ENCODE measurements around the gene NTN4.
"Not testable (repeated sequence)": the region's sequence is repeated elsewhere in the genome, so short reads cannot be mapped to it uniquely, and the experiment has no call there.

The NTN4 gene

GRCh38 chr12:95624589-95624988, 166.0 kb downstream of the NTN4 start:
- peaks cover 5 to 38% of the 10 kb centered on the region in 2 donors for H3K27me3 Mint-ChIP-seq
- peaks cover 0 to 2% of the 10 kb centered on the region in 2 donors for H3K4me1 Mint-ChIP-seq (ENCODE audit: low read depth in 2 of 2)
- peaks cover 3% of the 10 kb centered on the region for H3K36me3 Mint-ChIP-seq (ENCODE audit: insufficient read depth)
- DNase-seq = no peak
- no peak overlapping the region for H3K27ac Mint-ChIP-seq
- H3K4me3 Mint-ChIP-seq = no peak overlapping the region
- H3K9me3 Mint-ChIP-seq = no peaks in the 10 kb centered on the region
- no peak for ATAC-seq (replicated peaks)

DNA sequence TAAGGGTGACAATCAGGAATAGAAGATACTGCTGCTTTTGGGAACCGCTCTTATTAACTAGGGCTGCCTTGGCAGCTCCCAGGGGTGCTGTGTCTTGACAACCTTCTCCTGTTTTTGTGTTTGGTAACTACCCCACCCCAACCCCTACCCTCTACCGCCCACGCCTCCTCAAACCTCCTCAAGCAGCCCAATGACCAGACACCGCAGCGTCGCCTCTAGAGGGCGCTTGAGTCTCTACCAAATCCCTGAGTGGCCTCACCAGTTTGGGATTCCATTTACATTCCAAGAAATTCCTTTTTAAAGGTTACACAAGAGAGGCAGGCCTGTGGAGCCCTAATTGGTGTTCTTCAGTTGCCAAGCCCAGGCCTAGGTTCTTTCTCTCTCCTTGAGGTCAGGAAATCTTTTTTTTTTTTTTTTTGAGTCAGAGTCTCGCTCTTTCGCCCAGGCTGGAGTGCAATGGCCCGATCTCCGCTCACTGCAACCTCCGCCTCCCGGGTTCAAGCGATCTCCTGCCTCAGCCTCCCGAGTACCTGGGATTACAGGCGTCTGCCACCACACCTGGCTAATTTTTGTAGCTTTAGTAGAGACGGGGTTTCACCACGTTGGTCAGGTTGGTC, 166.9 kb downstream of the NTN4 start:
- DNase-seq = peak in 2 of 3 experiments; percentile 14 to 21

GRCh38 chr12:95622879-95623278, 167.7 kb downstream of the NTN4 start:
- Mint-ChIP-seq H3K9me3 (no peaks in the 10 kb centered on the region), H3K36me3 (ENCODE audit: insufficient read depth) (peaks cover 3% of the 10 kb centered on the region), H3K4me3 (no peak overlapping the region), H3K27me3 (peaks cover 5 to 38% of the 10 kb centered on the region in 2 donors), H3K27ac (no peak overlapping the region), H3K4me1 (ENCODE audit: low read depth in 2 of 2) (peaks cover 0 to 2% of the 10 kb centered on the region in 2 donors)
- DNase-seq (no peak), ATAC-seq (replicated peaks) (no peak)

More for the DNA sequence above, 166.9 kb downstream of the NTN4 start:
- Mint-ChIP-seq H3K4me3 (no peak overlapping the region), H3K4me1 (ENCODE audit: low read depth in 2 of 2) (peaks cover 0 to 2% of the 10 kb centered on the region in 2 donors), H3K9me3 (no peaks in the 10 kb centered on the region), H3K27ac (no peak overlapping the region), H3K27me3 (peaks cover 5 to 38% of the 10 kb centered on the region in 2 donors), H3K36me3 (ENCODE audit: insufficient read depth) (peaks cover 3% of the 10 kb centered on the region)
- peak; percentile 45 for ATAC-seq (replicated peaks)

- no peak overlapping the region for H3K4me3 Mint-ChIP-seq
- peaks cover 3% of the 10 kb centered on the region for H3K36me3 Mint-ChIP-seq (ENCODE audit: insufficient read depth)
- DNase-seq (no peak), ATAC-seq (replicated peaks) (no peak)
- peaks cover 5 to 38% of the 10 kb centered on the region in 2 donors for H3K27me3 Mint-ChIP-seq
- no peaks in the 10 kb centered on the region for H3K9me3 Mint-ChIP-seq
- peaks cover 0 to 2% of the 10 kb centered on the region in 2 donors for H3K4me1 Mint-ChIP-seq (ENCODE audit: low read depth in 2 of 2)
- H3K27ac Mint-ChIP-seq = no peak overlapping the region
Measured at GRCh38 chr12:95621725-95622124, 168.8 kb downstream of the NTN4 start.

GRCh38 chr12:95620171-95620570, 170.4 kb downstream of the NTN4 start:
- no peak overlapping the region for H3K4me3 Mint-ChIP-seq
- H3K4me1 Mint-ChIP-seq (ENCODE audit: low read depth in 2 of 2) = peaks cover 0 to 2% of the 10 kb centered on the region in 2 donors
- peaks cover 3% of the 10 kb centered on the region for H3K36me3 Mint-ChIP-seq (ENCODE audit: insufficient read depth)
- no peaks in the 10 kb centered on the region for H3K9me3 Mint-ChIP-seq
- ATAC-seq (replicated peaks) (no peak), DNase-seq (no peak)
- H3K27ac Mint-ChIP-seq = no peak overlapping the region
- peaks cover 5 to 38% of the 10 kb centered on the region in 2 donors for H3K27me3 Mint-ChIP-seq

DNA sequence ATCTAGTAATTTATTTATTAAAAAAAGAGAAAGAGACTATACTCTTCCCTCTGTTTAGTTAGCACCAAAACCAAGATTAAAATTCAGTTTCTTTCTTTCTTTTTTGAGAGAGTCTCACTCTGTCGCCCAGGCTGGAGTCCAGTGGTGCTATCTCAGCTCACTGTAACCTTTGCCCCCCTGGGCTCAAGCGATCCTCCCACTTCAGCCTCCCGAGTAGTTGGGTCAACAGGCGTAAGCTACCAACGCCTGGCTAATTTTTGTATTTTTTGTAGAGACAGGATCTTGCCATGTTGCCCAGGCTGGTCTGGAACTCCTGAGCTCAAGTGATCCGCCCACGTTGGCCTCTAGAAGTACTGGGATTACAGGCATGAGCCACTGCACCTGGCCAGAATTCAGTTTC, 174.1 kb downstream of the NTN4 start:
- H3K9me3 Mint-ChIP-seq; H3K4me1 Mint-ChIP-seq (ENCODE audit: low read depth in 2 of 2); ATAC-seq (replicated peaks); H3K27ac Mint-ChIP-seq; H3K4me3 Mint-ChIP-seq; H3K36me3 Mint-ChIP-seq (ENCODE audit: insufficient read depth); DNase-seq: not testable (repeated sequence)
- peaks cover 10 to 26% of the 10 kb centered on the region in 2 donors for H3K27me3 Mint-ChIP-seq

- Mint-ChIP-seq H3K4me1 (ENCODE audit: low read depth in 2 of 2) (no peaks in the 10 kb centered on the region), H3K27ac (no peak overlapping the region), H3K9me3 (no peaks in the 10 kb centered on the region), H3K4me3 (no peak overlapping the region), H3K27me3 (peaks cover 10 to 24% of the 10 kb centered on the region in 2 donors), H3K36me3 (ENCODE audit: insufficient read depth) (no peaks in the 10 kb centered on the region)
- ATAC-seq (replicated peaks) (no peak), DNase-seq (no peak)
Measured at GRCh38 chr12:95615749-95616148, 174.8 kb downstream of the NTN4 start.

GRCh38 chr12:95614390-95614982, 176.1 kb downstream of the NTN4 start:
- Mint-ChIP-seq H3K4me1 (ENCODE audit: low read depth in 2 of 2) (no peaks in the 10 kb centered on the region), H3K27me3 (peaks cover 10 to 15% of the 10 kb centered on the region in 2 donors), H3K4me3 (no peak overlapping the region), H3K27ac (no peak overlapping the region), H3K36me3 (ENCODE audit: insufficient read depth) (no peaks in the 10 kb centered on the region), H3K9me3 (no peaks in the 10 kb centered on the region)
- ATAC-seq (replicated peaks) (no peak), DNase-seq (no peak)

DNA sequence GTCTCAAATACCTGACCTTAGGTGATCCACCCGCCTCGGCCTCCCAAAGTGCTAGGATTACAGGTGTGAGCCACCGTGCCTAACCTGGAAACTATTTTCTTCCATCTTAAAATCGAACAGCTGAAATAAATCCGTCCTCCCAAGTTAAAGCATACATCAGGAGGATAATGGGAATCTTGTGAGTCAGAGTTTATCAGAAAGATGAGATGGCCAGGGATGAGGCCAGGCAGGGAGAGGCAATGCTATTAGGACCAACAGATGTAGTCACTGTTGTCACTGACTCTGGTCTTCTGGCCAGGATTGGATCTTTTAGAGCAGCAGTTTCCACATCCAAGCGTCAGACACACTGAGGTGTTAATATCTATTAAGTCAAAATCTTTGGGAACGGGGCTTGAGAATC, 177.5 kb downstream of the NTN4 start:
- Mint-ChIP-seq H3K27ac (no peak overlapping the region), H3K9me3 (no peaks in the 10 kb centered on the region), H3K4me3 (no peak overlapping the region), H3K36me3 (ENCODE audit: insufficient read depth) (no peaks in the 10 kb centered on the region), H3K27me3 (peaks cover 16 to 26% of the 10 kb centered on the region in 2 donors), H3K4me1 (ENCODE audit: low read depth in 2 of 2) (no peaks in the 10 kb centered on the region)
- ATAC-seq (replicated peaks) = no peak
- DNase-seq = no peak

DNA sequence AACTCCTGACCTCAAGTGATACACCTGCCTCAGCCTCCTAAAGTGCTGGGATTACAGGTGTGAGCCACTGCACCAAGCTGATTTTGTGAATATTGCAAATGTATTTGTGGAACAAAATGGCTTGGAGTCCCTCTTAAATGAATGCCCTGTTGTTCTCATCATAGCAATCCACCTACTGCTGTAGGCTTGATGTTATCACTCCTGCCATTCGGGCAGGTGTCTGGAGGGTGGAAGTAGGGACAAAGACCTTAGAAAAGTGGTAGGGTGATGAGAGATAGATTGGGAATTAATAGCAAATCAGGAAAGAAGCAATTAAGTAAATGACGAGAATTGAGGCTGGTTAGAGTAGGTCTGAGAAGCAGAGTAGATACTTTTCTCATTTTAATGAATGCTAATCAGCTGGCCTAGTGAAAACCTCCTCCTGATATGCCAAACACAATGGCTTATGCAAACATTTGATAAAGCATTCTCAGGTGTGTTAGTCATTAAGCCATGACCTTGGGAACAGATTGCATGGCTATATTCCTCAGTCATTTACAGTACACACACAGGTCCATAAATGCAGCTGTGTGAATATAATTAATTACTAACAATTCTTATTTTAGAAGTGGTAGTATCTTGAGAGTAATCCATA, 178.8 kb downstream of the NTN4 start:
- Mint-ChIP-seq H3K36me3 (ENCODE audit: insufficient read depth) (no peaks in the 10 kb centered on the region), H3K9me3 (no peaks in the 10 kb centered on the region), H3K4me3 (no peak overlapping the region), H3K4me1 (ENCODE audit: low read depth in 2 of 2) (no peaks in the 10 kb centered on the region), H3K27me3 (peaks cover 16 to 27% of the 10 kb centered on the region in 2 donors), H3K27ac (no peak overlapping the region)
- no peak for DNase-seq
- no peak for ATAC-seq (replicated peaks)

- H3K27me3 Mint-ChIP-seq = peaks cover 29 to 36% of the 10 kb centered on the region in 2 donors
- no peaks in the 10 kb centered on the region for H3K9me3 Mint-ChIP-seq
- ATAC-seq (replicated peaks) (no peak), DNase-seq (no peak)
- H3K4me3 Mint-ChIP-seq = no peak overlapping the region
- no peaks in the 10 kb centered on the region for H3K36me3 Mint-ChIP-seq (ENCODE audit: insufficient read depth)
- H3K27ac Mint-ChIP-seq = no peak overlapping the region
- no peaks in the 10 kb centered on the region for H3K4me1 Mint-ChIP-seq (ENCODE audit: low read depth in 2 of 2)
Measured at GRCh38 chr12:95608252-95609033, 182.1 kb downstream of the NTN4 start.
